Anterior cingulate cortex (tissue), 58 donors: ENCODE data around the gene SLC44A3.

Experiments
- DNase-seq, 58 donors: peaks; one replicate each; lab custom pipeline; 2025; lab: John Stamatoyannopoulos, UW

SLC44A3 gene

DNA sequence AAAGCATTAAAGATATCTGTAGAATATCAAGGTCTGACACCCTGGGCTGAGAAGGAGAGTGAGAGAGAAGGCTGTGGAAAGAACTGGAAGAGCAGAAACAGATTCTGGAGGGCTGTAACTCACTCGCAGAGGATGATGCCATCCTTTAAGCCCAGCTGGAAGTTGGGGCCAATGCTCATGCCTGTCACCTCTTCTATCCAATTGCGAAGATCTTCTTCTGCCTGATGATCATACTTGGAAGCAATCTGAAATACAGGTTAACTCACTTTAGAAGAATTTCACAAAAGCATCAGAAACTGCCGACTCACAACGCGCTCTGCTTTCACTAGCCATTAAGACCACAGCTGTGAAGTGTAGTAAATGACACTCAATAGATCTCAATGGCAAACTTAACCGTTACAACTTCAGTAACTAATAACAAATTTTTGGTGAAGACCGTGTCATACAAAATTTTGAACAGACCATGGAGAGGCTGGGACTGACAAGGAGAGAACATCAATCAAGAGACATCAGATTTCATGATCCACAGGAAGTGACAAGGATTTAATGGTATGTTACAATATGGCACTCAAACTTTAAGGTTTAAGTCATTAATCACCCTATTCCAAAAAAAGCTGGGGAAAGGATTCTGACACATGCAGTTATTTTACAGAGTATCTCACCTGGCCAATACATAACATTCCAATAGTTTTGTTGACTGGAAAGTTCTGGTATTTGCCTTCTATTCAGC, 83.3 kb downstream of the SLC44A3 start:
- DNase-seq: no peak

DNA sequence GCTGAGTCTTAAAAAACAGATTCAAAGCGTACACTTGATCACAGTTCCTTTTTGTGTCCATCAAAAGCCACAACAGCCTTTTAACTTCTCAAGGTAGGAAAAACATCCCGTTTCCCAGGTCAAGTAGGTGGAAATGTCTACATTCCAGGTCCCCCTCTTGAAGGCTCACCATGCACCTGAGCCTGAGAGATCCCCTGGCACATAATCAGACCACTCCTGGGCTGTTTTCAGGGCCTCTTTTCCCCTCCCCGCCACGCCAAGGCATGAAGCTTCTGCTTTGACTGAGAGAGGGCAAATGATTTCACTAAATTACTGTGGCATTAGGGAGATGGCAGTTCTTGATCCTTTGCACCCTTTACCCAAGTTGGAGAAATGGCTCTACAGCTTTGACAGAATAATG, 85.0 kb downstream of the SLC44A3 start:
- no peak for DNase-seq

DNA sequence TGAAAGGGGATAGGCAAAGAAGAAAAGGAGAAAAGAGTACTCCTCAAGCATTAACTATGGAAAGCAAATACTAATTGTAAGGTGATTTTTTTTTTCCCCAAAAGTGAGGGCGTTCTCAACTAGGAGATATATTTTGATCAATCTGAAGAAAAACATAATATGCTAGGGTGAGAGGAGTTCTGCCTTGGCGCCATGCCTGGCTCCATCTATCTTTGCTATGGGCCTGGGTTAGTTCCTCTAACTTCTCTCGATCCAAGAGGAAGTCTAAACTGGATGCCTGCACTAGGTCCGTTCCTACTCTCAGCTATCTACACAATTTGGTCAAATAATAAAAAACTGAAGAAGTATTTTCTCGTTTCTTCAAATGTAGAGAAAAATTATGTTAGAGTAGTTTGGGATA, 86.2 kb downstream of the SLC44A3 start:
- DNase-seq: no peak

DNA sequence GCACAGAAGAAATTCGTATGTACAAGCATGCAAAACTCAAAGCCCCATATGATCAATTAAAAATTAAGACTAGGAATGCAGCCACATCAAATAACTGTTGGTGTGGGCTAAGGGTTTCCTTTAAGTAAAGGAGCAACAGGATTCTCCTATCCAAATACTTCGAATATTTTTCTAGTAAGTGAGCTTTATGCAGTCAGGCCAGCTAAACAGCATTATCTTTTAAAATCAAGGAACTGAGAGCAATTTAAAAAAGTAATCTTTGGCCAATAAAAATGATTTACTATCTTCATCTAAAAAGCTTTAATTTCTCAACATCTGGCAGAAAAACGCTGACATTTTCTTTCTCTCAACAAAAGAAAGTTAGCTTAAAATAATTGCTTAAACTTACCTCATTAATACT, 87.0 kb downstream of the SLC44A3 start:
- no peak for DNase-seq

DNA sequence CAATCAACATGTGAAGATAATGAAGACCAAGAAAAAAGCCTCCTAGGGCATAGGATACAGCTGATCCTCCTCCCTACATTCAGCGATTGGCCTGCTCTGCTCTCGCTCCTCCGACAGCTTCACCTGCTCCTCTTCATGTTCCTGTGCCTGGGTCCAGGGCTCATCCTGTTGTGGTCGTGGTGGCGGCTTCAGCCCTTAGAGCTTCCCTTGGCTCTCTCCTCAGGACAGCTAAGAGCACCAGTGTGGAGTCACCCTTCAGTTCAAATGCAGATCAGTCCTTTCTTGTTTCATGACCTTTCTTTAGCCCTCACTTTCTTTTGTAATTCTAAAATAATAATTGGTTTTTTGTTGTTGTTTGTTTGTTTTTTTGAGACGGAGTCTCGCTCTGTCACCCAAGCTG, 88.0 kb downstream of the SLC44A3 start:
- no peak for DNase-seq

DNA sequence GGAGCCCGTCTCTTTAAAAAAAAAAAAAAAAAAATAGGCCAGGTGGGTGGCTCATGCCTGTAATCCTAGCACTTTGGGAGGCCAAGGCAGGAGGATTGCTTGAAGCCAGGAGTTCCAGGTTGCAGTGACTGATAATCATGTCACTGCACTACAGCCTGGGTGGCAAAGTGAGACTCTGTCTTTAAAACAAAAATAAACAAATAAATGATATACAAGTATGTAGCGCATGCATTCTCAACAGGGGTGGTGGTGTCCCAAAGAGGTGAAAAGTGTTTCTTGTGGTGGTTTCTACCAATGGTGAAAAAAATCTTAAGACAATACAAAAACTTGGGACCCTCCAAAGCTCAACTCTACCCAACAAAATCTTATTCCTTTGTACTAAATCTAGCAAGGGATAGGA, 88.8 kb downstream of the SLC44A3 start:
- DNase-seq: no peak

DNA sequence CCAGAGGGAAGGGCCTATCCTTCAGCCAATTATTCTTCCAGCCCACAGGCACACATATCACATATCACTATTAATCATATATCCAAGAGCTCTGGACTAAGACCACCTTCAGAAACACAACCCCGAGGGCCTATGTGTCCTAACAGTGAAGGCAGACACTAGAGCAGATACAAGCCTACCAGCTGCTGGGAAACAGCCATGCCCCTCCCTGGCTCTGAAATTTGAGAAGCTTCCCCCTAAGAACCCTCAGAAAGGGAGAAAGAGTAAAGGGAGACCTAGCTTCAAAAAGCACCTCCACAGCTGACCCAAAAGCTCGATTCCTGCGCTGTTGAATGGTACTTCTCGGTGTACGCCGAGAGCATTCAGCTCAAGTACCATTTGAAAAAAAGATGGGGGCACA, 89.3 kb downstream of the SLC44A3 start:
- DNase-seq: no peak

DNA sequence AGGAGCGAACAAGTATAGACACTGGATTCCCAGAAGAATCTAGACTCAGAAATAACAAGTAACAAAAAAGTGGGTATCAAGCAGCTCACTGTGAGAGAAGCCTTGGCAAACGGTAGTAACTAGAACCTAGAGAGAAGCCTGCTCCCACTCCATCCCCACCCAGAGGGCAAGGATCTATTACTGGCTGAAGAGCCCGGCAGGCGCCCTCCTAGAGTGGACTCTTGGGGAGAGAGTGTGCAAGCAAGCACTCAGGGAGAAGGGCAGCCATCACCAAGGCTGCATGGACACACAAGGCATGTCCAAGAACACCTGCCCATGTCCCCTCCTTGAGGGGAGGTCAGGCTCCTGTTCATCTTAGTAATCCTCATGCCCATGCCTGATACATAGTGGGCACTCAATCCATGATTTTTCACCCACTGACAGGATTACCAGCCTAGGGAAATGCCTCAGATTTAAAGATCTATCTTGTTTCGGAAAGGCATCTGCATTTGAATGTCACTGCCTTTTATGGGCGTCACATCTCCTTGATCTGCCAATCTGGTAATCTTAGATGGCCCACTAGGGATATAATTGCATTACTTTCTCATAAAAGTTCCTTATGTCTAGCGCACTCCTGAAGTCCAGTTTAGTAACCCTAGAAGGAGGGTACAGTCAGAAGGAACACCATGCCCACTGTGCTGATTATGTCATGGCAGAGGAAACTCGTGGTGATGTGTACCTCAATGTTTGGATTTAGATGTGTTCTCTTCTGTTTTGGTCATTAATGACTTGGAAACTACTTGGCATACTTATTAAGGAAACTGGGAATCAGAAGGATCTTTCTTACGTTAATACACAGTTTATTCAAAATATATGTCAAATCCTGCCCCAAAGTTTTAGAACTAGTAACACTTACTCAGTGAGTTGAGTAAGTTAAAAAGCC, 92.4 kb downstream of the SLC44A3 start:
- no peak for DNase-seq

DNA sequence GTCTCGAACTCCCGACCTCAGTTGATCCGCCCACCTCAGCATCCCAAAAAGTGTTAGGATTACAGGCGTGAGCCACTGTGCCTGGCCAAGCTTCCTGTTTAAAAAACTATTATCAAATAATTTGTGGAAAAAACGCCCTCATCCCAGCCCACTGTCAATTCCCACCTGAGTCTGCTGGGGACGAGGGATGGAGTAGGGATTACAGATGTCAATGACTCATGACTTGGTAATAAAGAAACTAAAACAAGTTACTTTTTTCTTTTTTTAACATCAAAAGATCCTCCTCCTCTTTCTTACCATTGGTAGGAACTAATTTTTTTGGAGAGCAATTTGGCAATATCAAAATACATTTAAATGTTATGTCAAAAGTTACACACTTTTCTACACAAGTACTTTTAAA, 97.1 kb downstream of the SLC44A3 start:
- no peak for DNase-seq

DNA sequence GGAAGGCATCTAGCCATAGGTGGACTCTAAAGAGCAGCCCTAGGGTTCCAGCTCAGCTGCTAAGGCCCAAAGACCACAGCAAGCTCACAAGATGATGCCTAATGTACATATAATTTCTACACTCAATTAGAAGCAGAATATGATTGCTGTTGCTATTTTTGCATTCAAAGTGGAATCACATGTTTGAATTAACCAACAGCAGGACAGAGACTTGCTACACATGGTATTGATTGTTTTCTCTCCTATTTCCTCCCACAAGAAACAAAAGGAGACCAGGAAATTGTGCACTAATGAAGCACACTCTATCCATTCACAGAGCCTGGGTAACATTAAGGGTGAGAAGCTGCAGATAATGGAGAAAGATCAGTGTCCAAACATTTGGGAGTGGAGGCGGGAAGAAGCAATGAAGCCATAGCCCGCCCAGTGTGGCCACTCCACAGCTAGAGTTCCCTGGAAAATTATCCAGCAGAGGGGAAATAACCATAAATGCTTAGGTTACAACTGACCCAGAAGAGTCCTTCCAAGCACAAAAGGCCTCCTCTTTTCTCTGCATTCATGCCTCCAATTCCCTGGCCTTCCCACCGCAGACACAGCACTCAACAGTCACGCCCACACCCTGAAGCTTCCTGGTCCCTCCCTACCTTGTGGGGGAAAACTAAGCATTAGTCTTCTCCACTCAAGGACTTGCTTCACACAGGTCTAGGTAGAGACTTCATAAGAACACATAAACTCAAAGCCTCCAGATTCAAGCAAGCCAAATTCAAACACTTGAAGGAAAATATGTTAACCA, 99.3 kb downstream of the SLC44A3 start:
- DNase-seq: no peak

DNA sequence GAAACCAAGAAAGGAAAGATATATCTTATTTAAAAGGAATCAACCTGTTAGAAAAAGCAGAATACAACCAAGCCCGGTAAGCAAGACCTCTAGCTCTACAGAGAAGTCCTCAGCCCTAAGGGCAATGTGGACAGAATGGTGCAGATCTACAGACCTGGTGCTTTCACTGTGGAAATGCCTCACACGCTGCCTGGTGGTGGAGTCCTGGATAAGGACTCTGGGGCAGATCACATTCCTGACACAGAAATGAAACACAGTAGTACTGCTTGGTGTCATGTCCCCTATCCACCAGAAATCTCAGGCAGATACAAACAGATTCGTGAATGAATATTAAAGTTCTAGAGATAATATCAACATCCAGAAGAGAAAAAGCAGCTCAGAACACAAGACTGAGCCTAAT, 99.9 kb downstream of the SLC44A3 start:
- no peak for DNase-seq

DNA sequence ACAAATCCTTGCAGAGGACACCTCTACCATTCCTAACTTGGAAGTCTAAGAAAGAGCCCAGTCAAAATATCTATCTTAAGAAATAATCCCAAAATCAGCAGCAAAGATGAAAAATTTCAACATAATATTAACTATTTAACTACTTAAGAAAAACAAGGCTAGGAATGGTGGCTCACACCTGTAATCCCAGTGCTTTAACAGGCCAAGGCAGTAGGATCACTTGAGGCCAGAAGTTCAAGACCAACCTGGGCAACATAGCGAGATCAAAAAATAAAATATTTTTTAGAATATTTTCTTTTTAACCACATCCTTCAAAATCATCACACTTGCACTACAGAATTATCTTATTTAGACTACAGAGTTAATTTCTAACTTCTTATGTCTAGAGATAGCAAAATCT, 101.8 kb downstream of the SLC44A3 start:
- DNase-seq: no peak

DNA sequence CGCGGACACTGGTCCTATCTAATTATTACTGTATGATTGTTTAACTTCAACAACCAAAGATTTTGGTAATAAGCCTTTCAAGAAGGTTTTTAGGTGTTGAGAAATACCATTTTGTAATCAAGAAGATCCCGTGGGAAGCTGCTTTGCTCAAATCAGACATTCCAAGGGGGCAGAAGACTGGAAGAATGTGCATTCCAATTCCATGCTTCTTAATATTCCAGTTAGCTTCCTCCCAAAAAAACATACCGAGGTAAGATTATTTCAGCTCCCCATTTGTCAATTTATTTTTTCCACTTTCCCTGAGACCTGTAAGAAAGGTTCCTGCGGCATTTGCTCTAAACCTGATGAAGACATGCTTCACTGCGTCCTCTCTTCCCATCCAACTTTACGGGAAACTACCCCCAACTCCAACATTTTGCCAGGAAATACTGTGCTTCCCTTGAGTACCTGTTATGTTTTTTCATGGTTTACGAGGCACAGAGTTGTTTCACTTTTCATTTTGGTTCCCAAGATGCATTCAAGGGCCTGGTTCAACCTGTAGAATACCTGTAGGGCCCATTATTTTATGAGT, 102.7 kb downstream of the SLC44A3 start:
- no peak for DNase-seq

DNA sequence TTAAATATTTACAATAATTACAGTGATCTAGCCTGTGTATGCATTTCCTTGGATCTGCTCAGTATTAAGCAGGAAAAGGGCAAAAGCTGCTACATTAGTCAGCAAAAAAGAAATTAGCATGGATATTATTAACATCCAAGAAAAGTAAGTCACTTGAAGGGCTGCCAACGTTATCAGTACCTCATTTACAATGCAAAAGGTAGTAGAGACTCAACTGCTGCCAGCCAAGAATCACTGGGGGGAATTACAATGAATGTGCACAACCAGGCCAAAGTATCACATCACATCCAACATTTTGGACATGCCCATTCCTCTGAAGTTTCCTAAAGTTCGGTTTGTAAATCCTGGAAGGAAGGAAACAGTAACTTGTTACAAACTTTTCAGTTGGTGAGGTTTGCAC, 104.8 kb downstream of the SLC44A3 start:
- no peak for DNase-seq

DNA sequence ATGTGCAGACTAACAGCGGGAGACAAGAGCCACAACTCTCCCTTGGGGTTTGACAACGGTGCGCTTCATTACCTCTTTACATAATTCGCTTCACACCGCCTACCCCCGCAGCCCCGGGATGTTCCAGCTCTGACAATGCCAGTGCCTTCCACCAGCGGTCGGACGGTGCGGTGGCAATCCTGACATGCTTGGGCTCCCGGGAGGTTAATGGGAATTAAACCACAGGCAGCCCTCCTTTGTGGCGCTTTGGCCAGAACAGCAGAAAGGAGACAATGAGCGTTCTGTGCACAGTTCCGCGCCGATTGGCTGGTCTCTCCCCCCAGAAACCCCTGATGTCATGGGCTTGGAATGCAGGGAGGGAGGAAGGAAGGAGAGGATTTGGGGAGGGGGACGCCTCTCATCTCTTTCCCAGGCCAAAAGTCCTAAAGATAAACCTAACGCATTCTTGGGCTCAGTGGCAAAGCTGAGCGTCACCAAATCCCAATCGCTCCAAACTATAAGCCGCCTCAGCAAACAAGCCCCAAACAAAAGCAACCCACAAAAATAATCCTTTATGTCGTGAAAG, 105.5 kb downstream of the SLC44A3 start:
- DNase-seq: peak in 57 of 58 donors; percentile 10 to 82 (median 64)

DNA sequence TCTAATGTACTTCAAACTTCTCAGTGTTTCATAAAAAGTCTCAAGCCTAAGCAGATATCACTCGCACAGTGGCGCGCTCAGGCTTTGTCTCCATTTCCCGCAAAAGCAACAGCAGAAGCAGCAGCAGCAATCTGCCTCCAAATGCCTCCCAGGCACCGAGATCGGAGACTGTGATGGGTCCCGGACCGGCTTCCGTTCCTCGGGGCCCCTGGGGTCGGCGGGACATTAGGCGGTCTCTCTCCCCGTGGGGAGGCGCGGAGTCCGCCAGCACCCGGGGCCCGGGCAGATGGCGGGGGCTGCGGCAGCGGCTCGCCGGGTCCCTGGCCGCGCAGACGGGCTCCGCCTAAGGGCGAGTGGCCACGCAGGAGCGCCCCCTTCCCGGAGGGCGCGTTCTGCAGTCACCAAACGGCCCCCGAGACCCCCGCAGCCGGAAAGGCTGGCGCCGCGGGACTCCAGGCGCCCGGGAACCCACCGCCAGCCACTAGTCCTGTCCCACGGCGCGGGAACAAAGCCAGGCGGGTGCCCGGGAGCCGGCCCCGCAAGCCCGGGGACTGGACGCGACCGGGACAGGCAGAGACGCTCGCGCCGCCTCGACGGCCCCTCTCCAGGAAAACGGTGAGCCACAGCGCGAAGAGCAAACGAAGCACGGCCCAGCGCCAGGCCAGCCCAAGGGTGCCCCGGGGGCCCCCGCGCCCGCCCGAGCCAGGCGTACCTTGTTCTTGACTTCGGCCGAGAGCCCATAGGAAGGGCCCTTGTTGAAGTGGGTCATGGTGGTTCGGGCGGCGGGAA, 106.2 kb downstream of the SLC44A3 start:
- DNase-seq: peak in 53 of 58 donors; percentile 12 to 81 (median 58)

DNA sequence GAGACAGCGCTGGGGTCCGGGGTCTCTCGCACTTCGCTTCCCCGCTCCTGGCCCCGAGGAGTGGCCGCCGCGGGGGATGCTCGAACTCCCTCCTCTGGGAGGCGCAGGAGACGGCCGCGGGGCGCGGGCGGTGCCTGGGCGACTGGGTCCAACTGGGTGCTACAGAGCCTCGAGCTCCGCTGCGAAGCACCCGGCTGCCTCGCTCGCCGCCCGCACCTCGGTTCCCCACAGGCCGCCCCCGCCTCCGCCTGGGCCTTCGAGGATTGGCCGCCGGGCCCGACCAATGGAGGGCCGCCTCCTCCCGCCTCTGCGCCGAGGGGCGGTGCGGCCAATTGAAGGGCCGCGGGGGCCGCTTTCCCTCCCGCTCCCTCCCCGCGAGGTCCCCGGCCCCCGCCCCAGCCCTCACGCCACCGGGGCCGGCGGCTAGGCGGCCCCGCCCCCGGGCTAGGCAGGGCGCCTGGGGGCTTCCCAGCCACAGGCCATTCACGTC, 106.8 kb downstream of the SLC44A3 start, which contains the start of gene CNN3:
Gene CNN3 (minus strand): TSS at position 196 of the 490 bp plus-strand sequence. CDS start 216 bp downstream, outside the sequence.
- DNase-seq: peak; percentile 46 to 97 (median 90)

DNA sequence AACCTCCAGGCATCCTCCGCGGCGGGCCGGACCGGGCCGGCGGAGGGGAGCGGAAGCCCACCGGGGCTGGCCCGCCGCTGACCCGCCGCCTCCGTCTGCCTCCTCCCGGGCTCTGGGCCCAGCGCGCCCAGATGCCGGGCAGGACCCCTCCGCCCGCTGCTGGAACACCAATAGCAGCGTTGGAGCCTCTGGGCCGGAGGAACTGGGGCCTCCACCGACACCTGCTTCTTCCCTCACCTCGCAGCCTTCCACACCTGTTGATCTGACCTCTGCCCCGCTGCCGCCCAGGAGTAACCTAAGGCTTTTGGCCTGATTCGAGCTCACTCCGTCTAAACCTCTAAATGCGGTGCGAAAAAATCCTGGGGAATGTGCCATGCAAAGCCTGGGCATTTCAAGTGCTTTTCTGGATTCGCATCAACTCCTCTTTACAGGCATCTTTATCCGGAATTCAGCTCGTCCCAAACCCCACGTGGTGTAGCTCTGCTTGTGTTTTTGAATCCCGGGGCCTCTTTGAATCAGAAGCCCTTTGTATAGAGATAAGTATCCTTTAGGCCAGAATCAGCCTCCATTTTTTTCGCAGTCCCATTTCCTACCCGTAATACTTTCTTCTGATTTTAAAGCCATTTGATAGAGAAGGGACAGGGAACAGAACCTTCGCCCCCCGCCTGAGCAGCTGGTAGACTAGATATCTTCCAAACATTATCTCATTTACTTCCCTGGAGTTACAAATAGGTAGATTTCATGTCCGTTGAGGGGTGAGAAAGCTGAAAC, 107.4 kb downstream of the SLC44A3 start:
- DNase-seq: peak in 48 of 58 donors; percentile 10 to 86 (median 62)
